ENCODE measurements around the gene MCTP1. TPM values are rescaled to one million over a fixed set of nuclear protein-coding genes. Genes with fewer than 3 reads are reported as not detected.

The MCTP1 gene
- total RNA-seq, 1 experiment from 2014 or later: 25.8 TPM

GRCh38 chr5:94885931-94886330, 399.0 kb downstream of the MCTP1 start:
- H3K36me3 ChIP-seq (ENCODE audit: insufficient read depth, low read length, poor library complexity, severe bottlenecking): no peaks in the 10 kb centered on the region
- POLR2A ChIA-PET (ENCODE audit: low non-redundant PET): no interaction called here
- BruUV-seq (replicated peaks): no TSS peak
- H3K9me3 ChIP-seq (ENCODE audit: low read depth, low read length, poor library complexity, severe bottlenecking): no peaks in the 10 kb centered on the region
- intact Hi-C loops (cut with micrococcal nuclease; ENCODE audit: unreplicated experiment): no loop called here
- no peak overlapping the region for H3K27ac ChIP-seq (ENCODE audit: low read depth, low read length, poor library complexity, severe bottlenecking)
- H3K4me1 ChIP-seq (ENCODE audit: insufficient read depth, low read length, poor library complexity, severe bottlenecking): no peaks in the 10 kb centered on the region
- H3K4me3 ChIP-seq (ENCODE audit: low read depth, low read length, poor library complexity, severe bottlenecking): no peak overlapping the region
- H3K27me3 ChIP-seq (replicated peaks; ENCODE audit: insufficient read depth, low read depth, low read length, poor library complexity): no peaks in the 10 kb centered on the region
- CTCF ChIA-PET: no interaction called here
- TF ChIP-seq, protein P1, sequence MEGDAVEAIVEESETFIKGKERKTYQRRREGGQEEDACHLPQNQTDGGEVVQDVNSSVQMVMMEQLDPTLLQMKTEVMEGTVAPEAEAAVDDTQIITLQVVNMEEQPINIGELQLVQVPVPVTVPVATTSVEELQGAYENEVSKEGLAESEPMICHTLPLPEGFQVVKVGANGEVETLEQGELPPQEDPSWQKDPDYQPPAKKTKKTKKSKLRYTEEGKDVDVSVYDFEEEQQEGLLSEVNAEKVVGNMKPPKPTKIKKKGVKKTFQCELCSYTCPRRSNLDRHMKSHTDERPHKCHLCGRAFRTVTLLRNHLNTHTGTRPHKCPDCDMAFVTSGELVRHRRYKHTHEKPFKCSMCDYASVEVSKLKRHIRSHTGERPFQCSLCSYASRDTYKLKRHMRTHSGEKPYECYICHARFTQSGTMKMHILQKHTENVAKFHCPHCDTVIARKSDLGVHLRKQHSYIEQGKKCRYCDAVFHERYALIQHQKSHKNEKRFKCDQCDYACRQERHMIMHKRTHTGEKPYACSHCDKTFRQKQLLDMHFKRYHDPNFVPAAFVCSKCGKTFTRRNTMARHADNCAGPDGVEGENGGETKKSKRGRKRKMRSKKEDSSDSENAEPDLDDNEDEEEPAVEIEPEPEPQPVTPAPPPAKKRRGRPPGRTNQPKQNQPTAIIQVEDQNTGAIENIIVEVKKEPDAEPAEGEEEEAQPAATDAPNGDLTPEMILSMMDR (conservative IDR thresholded peaks at IDR 0.05; ENCODE audit: low read depth, low read length): no peak
- no peak for TF ChIP-seq EZH2 (IDR thresholded peaks at IDR 0.05; ENCODE audit: borderline replicate concordance, low read depth, low read length, poor library complexity, severe bottlenecking)
- DNase-seq (ENCODE audit: low spot score): no peak

DNA sequence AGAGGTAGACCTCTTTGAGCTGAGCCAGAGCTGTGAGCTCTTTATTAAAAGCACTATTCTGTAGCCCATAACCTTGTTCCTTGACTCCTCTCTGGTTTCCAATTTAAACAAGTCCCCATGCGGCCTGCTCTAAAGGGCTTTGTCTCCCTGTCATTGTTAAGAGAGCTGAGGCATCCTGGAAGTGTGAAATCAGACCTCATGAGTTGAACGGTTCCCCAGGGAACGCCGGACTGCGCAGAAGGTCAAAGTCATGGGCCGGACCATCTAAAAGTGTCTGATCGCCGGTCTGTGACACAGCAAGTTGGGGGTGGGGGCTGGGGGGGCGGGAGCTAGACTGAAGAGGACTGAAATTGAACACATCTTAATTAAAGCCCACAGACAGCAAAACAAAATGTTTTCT, 400.6 kb downstream of the MCTP1 start:
- intact Hi-C loops (cut with micrococcal nuclease; ENCODE audit: unreplicated experiment): no loop called here
- POLR2A ChIA-PET (ENCODE audit: low non-redundant PET): no interaction called here
- Histone ChIP-seq H3K36me3 (ENCODE audit: insufficient read depth, low read length, poor library complexity, severe bottlenecking) (no peaks in the 10 kb centered on the region), H3K4me3 (ENCODE audit: low read depth, low read length, poor library complexity, severe bottlenecking) (no peak overlapping the region), H3K27ac (ENCODE audit: low read depth, low read length, poor library complexity, severe bottlenecking) (no peak overlapping the region), H3K9me3 (ENCODE audit: low read depth, low read length, poor library complexity, severe bottlenecking) (no peaks in the 10 kb centered on the region), H3K27me3 (replicated peaks; ENCODE audit: insufficient read depth, low read depth, low read length, poor library complexity) (no peaks in the 10 kb centered on the region), H3K4me1 (ENCODE audit: insufficient read depth, low read length, poor library complexity, severe bottlenecking) (no peaks in the 10 kb centered on the region)
- DNase-seq (ENCODE audit: low spot score): no peak
- CTCF ChIA-PET: no interaction called here
- BruUV-seq (replicated peaks): no TSS peak
- TF ChIP-seq, protein P1 (conservative IDR thresholded peaks at IDR 0.05; ENCODE audit: low read depth, low read length): no peak
- TF ChIP-seq EZH2 (IDR thresholded peaks at IDR 0.05; ENCODE audit: borderline replicate concordance, low read depth, low read length, poor library complexity, severe bottlenecking): no peak

DNA sequence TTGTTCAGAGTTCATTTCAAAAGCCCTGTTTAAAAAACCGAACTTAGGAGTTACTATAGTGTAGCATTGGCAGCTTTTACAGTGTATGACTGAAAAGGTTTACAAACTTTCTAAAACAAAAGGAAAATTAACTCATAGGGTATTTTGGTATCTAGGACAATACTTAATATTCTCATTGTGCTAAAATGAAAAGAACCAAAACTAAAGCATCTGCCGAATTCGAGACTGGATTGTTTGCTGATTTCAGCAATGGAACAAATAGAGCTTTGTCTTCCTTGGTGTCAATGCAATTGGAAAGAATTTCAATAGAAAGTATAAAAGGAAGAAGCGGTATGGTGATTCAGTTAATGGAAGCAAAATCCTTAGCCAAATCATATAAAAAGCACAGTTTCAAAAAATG, 412.4 kb downstream of the MCTP1 start:
- no TSS peak for BruUV-seq (replicated peaks)
- intact Hi-C loops (cut with micrococcal nuclease; ENCODE audit: unreplicated experiment): no loop called here

More for the DNA sequence above, 412.4 kb downstream of the MCTP1 start:
- Histone ChIP-seq H3K4me3 (ENCODE audit: low read depth, low read length, poor library complexity, severe bottlenecking) (no peak overlapping the region), H3K4me1 (ENCODE audit: insufficient read depth, low read length, poor library complexity, severe bottlenecking) (no peaks in the 10 kb centered on the region), H3K27me3 (replicated peaks; ENCODE audit: insufficient read depth, low read depth, low read length, poor library complexity) (no peaks in the 10 kb centered on the region), H3K36me3 (ENCODE audit: insufficient read depth, low read length, poor library complexity, severe bottlenecking) (no peaks in the 10 kb centered on the region), H3K9me3 (ENCODE audit: low read depth, low read length, poor library complexity, severe bottlenecking) (no peaks in the 10 kb centered on the region), H3K27ac (ENCODE audit: low read depth, low read length, poor library complexity, severe bottlenecking) (no peak overlapping the region)
- ChIA-PET POLR2A (ENCODE audit: low non-redundant PET) (no interaction called here), CTCF (interaction anchor here (0.6 kb wide), 1 partner anchor 12 kb away, joined by 7 read pairs; no protein-coding TSS in a partner anchor)
- TF ChIP-seq, protein P1 (conservative IDR thresholded peaks at IDR 0.05; ENCODE audit: low read depth, low read length): no peak
- TF ChIP-seq EZH2 (IDR thresholded peaks at IDR 0.05; ENCODE audit: borderline replicate concordance, low read depth, low read length, poor library complexity, severe bottlenecking): no peak
- no peak for DNase-seq (ENCODE audit: low spot score)
